HL-60/S4 (cell line): Measurements from ENCODE around the gene PTPRZ1.

ENCODE experiments used
- in situ Hi-C: fragments of 300-500 bp; cut with MboI; formaldehyde crosslinking; loops from 2 replicates; pipeline ENCODE4 v1.14.3; 2022; ENCODE audit warnings: low sequenced_read_pairs

The PTPRZ1 gene

GRCh38 chr7:121890833-121891232 lies 17.9 kb downstream of the PTPRZ1 start:
- in situ Hi-C loops = no loop called here

- in situ Hi-C loops = no loop called here
Measured at GRCh38 chr7:121891731-121892130, 18.8 kb downstream of the PTPRZ1 start.

GRCh38 chr7:121901026-121901425 lies 28.1 kb downstream of the PTPRZ1 start:
- in situ Hi-C loops = no loop called here

GRCh38 chr7:121904120-121904519 lies 31.2 kb downstream of the PTPRZ1 start:
- in situ Hi-C loops = no loop called here

GRCh38 chr7:121908042-121908441 lies 35.1 kb downstream of the PTPRZ1 start:
- in situ Hi-C loops = no loop called here

- in situ Hi-C loops = no loop called here
Measured at GRCh38 chr7:121909716-121910345, 36.9 kb downstream of the PTPRZ1 start.

- in situ Hi-C loops = no loop called here
Measured at GRCh38 chr7:121913947-121914675, 41.1 kb downstream of the PTPRZ1 start.

- in situ Hi-C loops = no loop called here
Measured at GRCh38 chr7:121914676-121915279, 41.8 kb downstream of the PTPRZ1 start.

- in situ Hi-C loops = no loop called here
Measured at GRCh38 chr7:121916211-121916610, 43.2 kb downstream of the PTPRZ1 start.

- in situ Hi-C loops = no loop called here
Measured at GRCh38 chr7:121919986-121920385, 47.0 kb downstream of the PTPRZ1 start.

GRCh38 chr7:121924269-121925186 lies 51.6 kb downstream of the PTPRZ1 start:
- in situ Hi-C loops = no loop called here

- in situ Hi-C loops = no loop called here
Measured at GRCh38 chr7:121931149-121931902, 58.4 kb downstream of the PTPRZ1 start.

GRCh38 chr7:121932768-121933167 lies 59.8 kb downstream of the PTPRZ1 start:
- in situ Hi-C loops = no loop called here

- in situ Hi-C loops = no loop called here
Measured at GRCh38 chr7:121936951-121937623, 64.1 kb downstream of the PTPRZ1 start.

- in situ Hi-C loops = no loop called here
Measured at GRCh38 chr7:121938429-121938996, 65.6 kb downstream of the PTPRZ1 start.

- in situ Hi-C loops = no loop called here
Measured at GRCh38 chr7:121940918-121941317, 68.0 kb downstream of the PTPRZ1 start.

GRCh38 chr7:121941830-121942229 lies 68.9 kb downstream of the PTPRZ1 start:
- in situ Hi-C loops = no loop called here

GRCh38 chr7:121945066-121945465 lies 72.1 kb downstream of the PTPRZ1 start:
- in situ Hi-C loops = no loop called here

- in situ Hi-C loops = no loop called here
Measured at GRCh38 chr7:121945480-121946236, 72.7 kb downstream of the PTPRZ1 start.
